ENCODE results near the gene LYG2.
"Not testable (repeated sequence)": the region's sequence is repeated elsewhere in the genome, so short reads cannot be mapped to it uniquely, and the experiment has no call there.

The LYG2 gene

DNA sequence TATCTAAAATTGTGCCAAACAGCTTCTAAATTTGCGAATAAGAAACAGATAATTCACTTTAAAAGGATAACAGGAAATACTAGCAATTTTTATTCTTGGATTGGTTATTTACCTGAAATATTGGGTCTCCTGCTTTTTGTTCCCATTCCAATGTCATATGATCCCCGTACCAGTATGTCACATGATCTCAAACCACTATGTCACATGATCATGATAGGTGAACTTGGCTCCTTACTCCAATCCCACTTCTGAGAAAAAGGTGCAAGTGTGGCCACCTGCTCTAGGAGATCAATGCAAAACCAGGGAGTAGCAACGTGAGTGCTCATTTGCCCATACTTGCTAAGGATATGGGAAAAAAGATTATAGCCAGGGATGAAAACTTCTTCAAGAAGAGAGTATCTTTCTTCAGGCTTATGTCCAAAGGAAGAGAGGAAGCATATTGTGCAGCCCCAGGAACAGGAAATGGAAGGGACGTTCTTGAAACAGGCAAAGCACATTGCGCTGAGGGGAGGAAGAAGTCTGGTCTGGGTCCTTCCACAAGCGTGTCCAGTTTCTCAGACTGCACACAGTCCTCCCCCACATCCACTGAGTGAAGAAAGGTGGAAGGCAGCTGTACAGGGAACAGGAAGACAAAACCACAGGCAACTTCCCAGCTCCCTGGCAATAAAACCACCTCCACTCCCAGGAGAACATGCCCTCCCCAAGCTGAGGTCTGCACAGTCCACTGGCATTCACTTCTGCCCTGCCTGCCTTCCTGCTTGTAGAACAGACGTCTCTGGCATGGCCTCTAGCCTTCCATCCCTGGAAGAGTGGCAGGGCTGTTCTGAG, at the start of gene LYG2:
TSS of gene LYG2 (minus strand) at position 176 of the 828 bp plus-strand sequence. CDS start 1,406 bp downstream, outside the sequence.
- no peak for DNase-seq (ENCODE audit: low read depth, low spot score)

DNA sequence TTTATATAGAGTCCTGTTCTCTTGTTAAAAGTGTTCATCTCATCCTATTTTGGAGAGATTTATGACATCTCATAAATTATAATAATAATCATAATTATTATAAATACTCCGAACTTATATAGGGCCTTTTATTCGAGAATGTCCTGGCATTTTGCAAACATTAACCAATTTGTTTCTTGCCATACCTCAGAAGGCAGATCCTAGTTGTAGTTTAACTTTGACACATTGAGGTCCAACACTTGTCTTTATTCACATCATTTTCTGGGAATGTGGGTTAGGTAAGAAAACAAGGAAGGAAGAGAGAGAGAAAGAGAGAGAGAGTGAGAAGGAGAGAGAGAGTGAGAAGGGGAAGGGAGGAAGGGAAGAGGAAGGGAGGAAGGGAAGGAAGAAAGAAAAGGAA, 45.6 kb upstream of the LYG2 start, which contains the start of gene LYG1:
TSS of gene LYG1 (minus strand) at position 101 of the 400 bp plus-strand sequence. CDS start 5,527 bp downstream, outside the sequence.
- DNase-seq (ENCODE audit: low read depth, low spot score): not testable (repeated sequence)

DNA sequence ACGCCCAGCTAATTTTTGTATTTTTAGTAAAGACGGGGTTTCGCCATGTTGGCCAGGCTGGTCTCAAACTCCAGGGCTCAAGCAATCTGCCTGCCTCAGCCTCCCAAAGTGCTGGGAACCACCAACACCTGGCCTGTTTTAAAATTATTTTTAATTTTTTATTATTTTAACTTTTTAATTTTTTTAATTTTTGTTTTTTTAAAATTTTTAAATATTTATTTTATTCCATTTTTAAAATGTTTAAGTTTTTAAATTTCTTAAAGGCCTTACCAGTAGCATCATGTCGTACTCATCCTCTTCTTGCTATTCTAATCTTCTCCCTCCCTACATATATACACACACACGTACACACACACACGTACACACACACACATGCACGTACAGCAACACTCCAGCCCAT, 44.1 kb upstream of the LYG2 start:
- no peak for DNase-seq (ENCODE audit: low read depth, low spot score)

GRCh38 chr2:99297994-99298393, 42.5 kb upstream of the LYG2 start:
- DNase-seq (ENCODE audit: low read depth, low spot score): no peak

DNA sequence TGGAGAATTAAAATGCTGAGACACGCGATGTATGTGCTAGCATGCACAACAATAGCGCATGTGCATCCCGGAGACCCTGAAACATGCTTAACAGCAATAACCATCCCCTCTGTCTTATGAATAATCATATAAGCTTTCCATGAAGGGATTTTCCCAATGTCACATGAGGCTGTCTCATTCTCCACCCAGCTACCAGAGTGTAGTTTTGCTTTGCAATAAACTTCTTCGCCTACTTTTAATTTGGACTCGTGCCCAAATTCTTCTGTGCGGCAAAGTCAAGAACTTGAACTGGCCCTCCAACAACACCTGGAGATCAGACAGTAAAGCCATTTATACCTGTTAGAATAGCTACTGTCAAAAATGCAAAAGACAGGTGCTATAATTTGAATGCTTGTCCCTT, 30.1 kb upstream of the LYG2 start:
- DNase-seq (ENCODE audit: low read depth, low spot score): no peak

- no peak for DNase-seq (ENCODE audit: low read depth, low spot score)
Observed at GRCh38 chr2:99279969-99280695, 24.7 kb upstream of the LYG2 start.

DNA sequence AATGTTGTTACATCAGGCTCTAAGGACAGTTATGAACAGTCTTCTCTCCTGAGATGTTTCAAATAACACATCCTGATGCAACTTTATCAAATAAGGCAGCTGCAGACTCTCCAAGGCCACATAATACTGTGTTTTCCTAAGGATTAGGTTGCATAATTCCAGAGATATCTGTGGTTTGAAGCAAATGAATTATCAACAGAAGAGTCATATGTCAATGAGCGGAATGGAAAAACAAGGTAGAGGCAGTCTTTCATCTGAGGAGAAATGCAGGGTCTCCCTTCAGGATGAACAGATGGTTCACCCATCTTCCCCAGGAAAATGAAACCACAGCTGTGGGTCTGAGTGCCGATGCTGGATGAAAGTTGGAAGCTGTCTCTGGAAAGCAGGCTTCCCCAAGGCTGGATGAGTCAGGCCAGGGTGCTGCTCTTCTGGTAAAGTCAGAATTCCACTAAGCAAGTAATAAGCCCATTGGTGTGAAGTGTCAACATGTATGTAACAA, 23.4 kb upstream of the LYG2 start:
- peak; percentile 70 for DNase-seq (ENCODE audit: low read depth, low spot score)

DNA sequence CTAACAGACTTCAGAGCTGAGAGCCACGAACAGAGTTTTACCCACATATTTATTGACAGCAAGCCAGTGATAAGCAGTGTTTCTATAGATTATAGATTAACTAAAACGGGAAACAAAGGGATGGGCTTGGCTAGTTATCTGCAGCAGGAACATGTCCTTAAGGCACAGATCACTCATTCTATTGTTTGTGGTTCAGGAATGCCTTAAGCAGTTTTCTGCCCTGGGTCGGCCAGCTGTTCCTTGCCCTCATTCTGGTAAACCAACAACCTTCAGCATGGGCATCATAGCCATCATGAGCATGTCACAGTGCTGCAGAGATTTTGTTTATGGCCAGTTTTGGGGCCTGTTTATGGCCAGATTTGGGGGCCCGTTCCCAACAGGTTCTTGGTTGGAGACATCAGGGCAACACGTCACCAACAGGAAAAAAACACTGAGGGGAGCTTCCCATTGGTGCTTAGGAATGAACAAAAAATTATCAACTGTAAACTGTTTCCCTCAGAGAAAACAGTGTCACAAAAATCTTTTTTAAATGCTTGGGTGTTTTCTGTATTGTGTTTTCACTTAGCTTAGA, 22.8 kb upstream of the LYG2 start:
- DNase-seq (ENCODE audit: low read depth, low spot score): not testable (repeated sequence)

- no peak for DNase-seq (ENCODE audit: low read depth, low spot score)
Observed at GRCh38 chr2:99275882-99276281, 20.4 kb upstream of the LYG2 start.

- no peak for DNase-seq (ENCODE audit: low read depth, low spot score)
Observed at GRCh38 chr2:99261242-99261641, 5.8 kb upstream of the LYG2 start.

- no peak for DNase-seq (ENCODE audit: low read depth, low spot score)
Observed at GRCh38 chr2:99260184-99260583, 4.7 kb upstream of the LYG2 start.

DNA sequence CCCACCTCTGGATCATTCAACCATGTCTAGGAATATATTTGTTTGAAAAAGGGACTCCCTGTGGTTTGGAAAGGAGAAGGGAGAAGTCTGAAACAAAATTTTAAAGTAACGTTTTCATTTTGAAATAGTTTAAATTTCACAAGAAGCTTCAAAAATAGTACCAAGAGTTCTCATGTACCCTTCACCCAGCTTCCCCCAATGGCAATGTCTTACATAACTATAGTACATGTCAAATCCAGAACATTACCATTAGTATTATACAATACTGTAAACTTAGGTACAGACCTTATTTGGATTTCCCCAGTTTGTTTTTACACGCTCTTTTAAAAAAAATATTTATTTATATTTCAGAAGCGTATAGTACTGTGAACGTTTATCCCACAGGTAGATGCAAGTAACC, 4.0 kb upstream of the LYG2 start:
- DNase-seq (ENCODE audit: low read depth, low spot score): no peak

DNA sequence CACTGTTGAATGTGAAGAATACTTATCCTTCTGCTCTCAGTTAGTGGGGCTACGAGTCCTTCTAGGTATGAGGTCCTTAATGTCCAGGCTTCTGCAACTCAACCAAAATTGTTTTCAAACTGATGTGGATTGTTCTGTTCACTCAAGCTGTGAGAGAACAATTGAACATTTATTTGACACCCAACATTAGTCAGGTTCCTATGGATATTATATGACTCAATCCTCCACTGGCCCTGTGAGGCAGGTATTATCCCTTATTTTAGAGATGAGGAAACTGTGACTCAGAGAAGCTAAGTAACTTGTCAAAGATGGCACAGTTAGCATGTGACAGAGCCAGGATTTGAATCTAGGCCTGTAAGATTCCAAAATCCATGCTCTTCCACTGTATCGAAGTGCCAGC, 1.2 kb upstream of the LYG2 start:
- no peak for DNase-seq (ENCODE audit: low read depth, low spot score)

DNA sequence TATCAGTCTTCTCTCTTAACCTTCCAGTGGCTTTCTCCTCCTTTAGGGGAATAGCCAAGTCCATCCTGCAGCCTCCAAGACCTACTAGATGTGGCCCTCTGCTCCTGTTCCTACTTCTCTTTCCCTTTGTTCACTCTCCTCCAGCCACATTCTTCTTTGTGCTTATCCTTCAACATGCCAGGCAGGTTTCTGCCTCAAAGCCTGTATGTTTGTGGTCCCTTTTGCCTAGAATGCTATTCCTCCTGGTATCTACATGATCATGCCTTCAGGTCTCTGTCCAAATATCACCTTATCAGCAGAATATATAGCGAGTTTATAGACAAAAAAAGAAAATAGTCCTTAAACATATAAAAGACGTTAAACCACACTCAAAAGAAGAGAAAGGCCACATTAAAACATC, 5.5 kb downstream of the LYG2 start:
- DNase-seq (ENCODE audit: low read depth, low spot score): no peak

DNA sequence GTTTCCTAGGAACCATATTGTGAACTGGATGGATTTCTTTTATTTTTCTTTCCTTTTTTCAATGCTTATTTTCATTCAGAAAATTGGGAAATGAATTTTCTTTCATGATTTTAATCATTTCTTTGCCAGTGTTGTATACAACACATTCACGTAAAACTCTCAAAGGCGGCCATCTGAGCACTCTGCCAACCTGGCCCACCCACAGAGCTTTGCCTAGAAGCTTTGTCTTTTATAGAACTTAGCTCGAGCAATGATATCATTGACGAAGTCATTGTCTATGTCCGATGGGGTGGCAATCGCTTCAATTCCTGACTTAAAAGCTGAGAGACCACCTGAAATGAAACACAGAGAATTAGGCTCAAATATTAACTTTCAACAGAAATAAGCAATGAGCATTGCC, 13.3 kb downstream of the LYG2 start:
- no peak for DNase-seq (ENCODE audit: low read depth, low spot score)

GRCh38 chr2:99240431-99240830, 15.0 kb downstream of the LYG2 start:
- no peak for DNase-seq (ENCODE audit: low read depth, low spot score)

GRCh38 chr2:99238599-99238998, 16.9 kb downstream of the LYG2 start:
- DNase-seq (ENCODE audit: low read depth, low spot score): no peak

- DNase-seq (ENCODE audit: low read depth, low spot score): not testable (repeated sequence)
Observed at GRCh38 chr2:99233177-99233576, 22.3 kb downstream of the LYG2 start.

DNA sequence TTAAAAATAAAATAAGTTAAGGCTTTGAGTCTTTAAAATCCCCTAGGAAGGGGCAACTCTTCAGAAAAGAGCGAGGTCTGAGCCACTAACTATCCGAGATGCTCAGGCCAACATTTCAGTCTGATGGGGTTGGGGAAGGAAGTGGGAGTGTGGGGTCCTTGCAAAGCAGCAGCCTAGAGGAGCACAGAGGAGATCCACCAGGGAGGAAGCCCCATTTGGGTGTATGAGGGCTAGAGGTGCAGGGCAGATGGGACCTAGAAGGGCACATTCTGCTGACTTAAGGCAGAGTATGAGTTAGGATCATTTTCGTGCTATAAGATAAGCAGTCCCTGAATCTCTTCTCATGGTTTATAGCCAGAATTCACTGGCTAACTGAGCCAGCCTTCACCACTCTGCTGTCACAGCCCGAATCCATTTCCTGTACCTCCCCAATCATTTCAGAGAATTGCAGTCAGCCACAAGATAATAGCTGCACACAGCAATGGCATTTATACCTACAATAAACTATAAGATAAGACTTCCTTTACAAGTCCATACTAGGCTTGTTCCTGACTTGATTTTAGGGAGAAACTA, 37.5 kb downstream of the LYG2 start:
- DNase-seq (ENCODE audit: low read depth, low spot score): no peak

- DNase-seq (ENCODE audit: low read depth, low spot score): no peak
Observed at GRCh38 chr2:99216096-99216495, 39.4 kb downstream of the LYG2 start.

DNA sequence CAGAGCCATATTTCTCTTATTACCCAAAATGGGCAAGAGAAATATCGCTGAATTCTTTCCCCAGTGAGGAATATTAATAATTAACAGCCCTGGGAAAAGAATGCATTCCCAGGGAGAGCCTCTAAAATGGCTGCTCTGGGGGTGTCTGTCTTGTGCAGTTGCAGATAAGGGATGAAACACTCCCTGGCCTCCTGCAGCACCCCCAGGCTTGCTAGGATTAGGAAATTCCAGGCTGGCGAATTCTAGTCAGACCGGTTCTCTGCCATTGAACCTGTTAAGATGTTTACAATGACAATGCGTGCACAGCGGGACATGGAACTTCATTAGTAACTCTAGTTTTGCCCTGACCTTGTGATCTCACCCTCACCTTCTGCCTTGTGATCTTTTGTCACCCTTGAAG, 50.0 kb downstream of the LYG2 start:
- DNase-seq (ENCODE audit: low read depth, low spot score): no peak

Data from brain pericyte (primary cell).